ENCODE results near the gene CDKN1A.
"Not testable (repeated sequence)": the region's sequence is repeated elsewhere in the genome, so short reads cannot be mapped to it uniquely, and the experiment has no call there.

CDKN1A gene

GRCh38 chr6:36699348-36699747, 20.8 kb downstream of the CDKN1A start:
- no peak for DNase-seq

- no peak for DNase-seq
Measured at GRCh38 chr6:36700071-36700812, 21.7 kb downstream of the CDKN1A start.

DNA sequence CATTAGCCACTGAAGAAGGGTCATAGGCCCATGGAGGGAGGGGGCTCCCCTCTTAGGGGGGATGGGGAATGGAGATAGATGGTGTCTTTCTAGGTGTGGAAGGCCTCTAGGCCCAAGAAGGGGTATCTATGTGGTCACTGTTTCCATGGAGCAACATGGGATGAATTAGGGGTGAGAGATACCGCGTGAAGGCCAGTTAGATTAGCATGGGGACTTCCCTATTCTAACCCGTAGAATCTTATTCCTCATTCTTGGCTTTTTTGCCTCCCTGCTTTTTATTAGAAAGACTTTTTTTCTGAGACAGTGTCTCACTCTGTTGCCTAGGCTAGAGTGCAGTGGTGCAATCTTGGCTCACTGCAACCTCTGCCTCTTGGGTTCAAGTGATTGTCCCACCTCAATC, 22.3 kb downstream of the CDKN1A start:
- no peak for DNase-seq

DNA sequence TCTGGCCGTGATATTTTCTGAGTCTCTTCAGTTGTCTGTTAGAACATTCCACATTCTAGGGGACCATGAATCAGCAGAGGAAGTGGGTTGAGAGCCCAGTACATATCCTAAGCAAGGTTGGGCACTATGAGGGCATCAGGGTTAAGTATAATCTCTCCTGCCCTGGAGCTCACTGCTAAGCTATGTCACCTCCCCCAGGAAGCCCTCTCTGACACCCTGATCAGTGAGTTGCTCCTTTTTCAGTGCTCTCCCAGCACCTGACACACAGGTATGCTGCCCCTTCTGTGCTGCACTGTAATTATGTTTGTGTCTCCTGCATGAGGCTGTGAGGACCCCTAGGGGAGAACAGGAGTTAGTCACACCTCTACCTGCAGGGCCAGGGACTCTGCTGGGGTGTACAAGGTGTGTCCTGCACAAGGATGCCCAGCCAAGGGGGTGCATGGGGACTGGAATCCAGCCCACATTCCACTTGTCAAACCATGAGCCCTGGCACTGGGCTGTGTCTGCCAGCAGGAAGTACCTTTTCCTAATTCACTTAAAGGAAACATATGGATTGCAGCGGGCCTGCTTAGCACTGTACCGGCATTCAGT, 23.0 kb downstream of the CDKN1A start:
- DNase-seq, result peak; percentile 5

- DNase-seq, result no peak
Measured at GRCh38 chr6:36702656-36703055, 24.1 kb downstream of the CDKN1A start.

DNA sequence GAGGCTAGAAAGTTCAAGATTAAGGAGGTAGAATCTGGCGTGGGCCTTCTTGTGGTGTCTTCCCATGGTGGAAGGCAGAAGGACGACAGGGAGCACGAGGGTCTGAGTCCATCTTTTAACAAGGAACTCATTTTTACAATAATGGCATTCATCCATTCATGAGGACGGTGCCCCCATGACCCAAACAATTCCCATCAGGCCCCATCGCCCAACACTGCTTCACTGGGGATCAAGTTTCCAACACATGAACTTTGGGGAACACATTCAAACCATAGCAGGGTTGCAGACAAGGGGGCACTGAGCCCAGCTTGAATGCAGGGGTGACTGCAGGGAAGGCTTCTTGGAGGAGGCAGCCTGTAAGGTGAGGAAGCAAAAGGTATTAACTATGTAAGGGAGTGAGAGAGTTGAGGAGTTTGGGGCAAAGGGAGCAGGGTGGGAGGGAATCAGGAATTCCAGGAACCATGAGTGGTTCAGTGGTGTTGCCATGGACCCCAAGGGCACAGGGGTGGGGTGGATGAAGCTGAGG, 24.6 kb downstream of the CDKN1A start:
- no peak for DNase-seq

DNA sequence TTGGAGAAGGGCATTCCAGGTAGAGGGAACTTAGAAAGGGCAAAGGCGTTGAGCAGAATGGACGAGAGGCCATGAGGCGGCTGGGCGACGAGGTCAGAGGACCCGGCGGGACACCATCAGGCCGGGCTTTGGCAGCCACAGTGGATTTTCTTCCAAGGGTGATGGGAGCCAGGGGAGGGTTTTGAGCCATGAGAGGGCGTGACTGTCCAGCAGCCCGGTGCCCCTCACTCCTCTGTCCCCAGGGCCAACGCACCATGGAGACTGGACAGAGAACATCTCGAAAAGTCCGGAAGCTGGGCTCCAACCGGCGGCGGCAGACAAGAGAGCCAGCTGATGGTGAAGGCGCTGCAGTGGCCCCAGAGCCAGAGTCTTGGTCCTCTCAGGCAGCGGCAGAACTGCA, 25.5 kb downstream of the CDKN1A start:
- DNase-seq, result no peak

DNA sequence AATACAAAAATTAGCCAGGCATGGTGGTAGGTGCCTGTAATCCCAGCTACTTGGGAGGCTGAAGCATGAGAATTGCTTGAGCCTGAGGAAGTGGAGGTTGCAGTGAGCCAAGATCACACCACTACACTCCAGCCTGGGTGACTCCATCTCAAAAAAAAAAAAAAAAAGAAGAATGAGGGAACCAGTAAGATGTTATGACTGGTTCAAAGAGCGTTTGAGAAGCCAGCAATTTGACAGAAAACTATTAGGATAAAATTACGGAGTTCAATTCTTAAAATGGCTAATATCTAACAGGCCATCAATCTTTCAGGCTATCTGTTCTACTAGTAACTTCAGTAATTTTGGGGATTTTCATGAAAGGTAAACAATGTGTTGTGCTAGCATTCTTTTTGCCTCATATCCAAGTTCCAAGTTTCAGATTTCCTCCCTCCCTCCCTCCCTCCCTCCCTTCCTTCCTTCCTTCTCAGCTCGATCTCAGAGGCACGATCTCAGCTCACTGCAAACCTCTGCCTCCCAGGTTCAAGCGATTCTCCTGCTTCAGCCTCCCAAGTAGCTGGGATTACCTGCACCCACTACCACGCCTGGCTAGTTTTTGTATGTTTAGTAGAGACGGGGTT, 26.6 kb downstream of the CDKN1A start:
- not testable (repeated sequence) for DNase-seq

GRCh38 chr6:36706339-36706738, 27.8 kb downstream of the CDKN1A start:
- DNase-seq, result no peak

- DNase-seq, result no peak
Measured at GRCh38 chr6:36712816-36713215, 34.3 kb downstream of the CDKN1A start.

DNA sequence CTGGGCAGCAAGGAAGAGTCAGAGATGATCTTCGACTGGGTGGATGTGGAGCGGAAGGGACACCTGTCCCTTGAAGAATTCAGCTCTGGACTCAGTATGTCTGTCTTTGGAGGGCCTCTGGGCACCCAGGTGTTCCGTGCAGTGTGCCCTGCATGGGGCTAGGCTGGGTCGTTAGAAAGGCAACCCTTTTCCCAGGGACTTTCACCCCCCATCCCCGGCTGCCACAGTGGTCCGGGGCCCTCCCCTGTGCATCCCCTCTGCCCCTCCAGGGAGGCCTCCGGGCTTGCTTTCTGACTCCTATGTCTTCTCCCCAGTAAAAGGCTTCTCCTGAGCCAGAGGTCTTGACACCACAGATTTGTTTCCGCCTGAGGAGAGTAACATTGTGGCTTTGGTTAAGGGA, 35.3 kb downstream of the CDKN1A start:
- no peak for DNase-seq

DNA sequence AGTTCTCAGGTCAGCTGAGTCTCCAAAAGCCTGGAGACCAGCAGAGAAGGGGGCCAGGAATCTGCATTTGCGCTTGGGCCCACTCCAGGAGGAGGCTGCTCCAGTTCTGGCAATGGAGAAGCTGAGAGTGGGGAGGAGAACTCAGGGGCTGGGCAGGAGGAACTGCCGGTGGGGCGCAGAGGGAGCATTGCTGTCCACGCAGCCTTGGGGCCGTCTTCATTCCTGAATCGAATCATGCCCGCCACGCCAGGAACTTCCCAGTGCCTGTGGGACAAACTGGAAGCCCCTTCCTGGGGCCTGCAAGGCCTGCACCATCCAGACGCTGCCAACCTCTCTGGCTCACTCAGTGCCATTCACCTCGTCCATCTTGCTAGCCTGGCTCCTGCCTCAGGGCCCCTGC, 36.0 kb downstream of the CDKN1A start:
- no peak for DNase-seq

DNA sequence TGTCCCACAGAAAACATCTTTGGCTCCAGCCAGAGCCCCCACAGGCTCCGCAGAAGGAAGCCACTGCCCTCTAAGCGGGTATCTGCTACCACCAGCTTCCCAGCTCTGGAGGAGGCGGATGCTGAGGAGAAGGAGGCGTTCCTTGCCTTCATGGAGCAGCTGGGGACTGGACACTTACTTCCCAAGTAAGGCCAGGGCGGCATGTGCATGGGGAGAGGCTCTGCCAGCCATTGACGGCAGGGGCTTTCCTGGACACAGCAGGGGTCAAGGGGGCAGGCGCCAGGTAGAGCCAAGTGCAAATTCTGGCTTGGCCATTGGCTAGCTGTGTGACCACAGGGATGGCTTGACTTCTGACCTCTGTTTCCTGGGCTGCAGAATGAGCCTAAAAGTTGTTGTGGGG, 37.0 kb downstream of the CDKN1A start:
- DNase-seq, result no peak

DNA sequence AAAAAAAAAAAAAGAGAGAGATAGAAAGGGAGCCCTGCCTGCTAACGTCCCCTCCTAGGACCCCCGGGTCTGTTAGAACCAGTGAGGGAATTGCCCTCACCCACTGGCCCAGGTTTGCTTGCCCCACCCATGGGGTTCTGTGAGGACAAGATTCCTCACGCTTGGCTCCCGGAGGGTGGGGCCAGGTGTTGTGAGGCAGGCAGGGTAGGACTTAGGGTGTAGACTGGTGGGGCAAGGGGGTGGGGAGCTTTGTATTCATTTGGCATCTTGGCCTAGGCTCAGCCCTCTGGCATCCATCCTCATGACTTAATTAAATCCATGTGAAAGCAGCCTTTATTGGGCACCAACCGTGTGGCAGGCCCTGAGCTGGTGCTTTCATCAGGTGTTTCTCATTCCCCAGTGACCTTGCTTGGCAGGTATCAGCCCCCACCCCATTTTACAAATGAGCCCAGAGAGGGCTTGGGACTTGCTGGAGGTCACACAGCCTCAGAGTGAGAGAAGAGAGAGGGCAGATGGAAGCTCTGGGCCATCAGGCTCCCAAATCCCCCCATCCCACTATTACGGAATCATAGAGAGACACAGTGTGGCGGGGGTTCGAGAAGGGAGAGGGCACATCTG, 38.1 kb downstream of the CDKN1A start:
- DNase-seq, result no peak

GRCh38 chr6:36717231-36717825, 38.8 kb downstream of the CDKN1A start:
- DNase-seq, result no peak

DNA sequence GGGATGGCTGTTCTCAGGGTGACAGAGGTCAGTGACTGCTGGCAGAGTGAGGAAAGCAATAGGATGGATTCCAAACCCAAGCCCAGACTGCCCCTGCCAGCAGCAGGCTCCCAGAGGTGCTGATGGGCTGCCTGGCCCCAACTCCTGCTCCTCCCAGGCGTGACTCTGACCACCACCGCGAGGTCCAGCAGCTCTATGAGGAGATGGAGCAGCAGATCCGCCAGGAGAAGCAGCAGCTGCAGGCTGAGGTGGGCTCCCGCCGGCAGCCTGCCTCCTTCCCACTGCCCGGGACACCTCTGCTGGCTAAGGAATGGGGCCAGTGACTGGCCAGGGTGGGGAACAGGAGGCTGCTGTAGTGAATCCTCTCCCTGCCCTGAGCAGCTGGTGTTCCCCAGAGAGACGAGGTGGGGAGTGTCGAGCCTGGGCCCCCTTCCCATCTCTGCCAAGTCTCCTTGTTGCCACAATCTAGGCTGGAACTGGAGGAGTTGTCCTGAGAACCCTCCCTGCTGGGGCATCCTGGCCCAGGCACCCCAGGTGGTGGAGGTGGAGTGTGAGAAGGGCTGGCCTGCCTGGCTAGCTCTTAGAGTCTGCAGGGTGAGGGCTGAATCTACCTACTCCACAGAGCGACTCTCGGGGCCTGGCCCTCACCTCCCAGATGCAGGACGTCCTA, 39.5 kb downstream of the CDKN1A start:
- DNase-seq, result no peak

GRCh38 chr6:36718560-36718959, 40.0 kb downstream of the CDKN1A start:
- DNase-seq, result no peak

GRCh38 chr6:36719126-36719525, 40.6 kb downstream of the CDKN1A start:
- no peak for DNase-seq

GRCh38 chr6:36720251-36721141, 42.0 kb downstream of the CDKN1A start:
- no peak for DNase-seq

GRCh38 chr6:36721369-36722140, 43.0 kb downstream of the CDKN1A start:
- DNase-seq, result no peak

DNA sequence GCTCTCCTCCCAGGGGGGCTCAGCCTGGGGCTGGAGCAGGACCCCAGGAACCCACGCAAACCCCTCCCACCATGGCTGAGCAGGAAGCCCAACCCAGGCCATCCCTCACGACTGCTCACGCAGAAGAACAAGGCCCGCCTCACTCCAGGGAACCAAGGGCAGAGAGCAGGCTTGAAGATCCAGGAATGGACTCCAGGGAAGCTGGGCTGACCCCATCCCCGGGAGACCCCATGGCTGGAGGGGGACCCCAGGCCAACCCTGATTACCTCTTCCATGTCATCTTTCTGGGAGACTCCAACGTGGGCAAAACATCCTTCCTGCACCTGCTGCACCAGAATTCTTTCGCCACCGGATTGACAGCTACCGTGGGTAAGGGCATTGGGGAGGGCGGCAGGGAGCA, 43.9 kb downstream of the CDKN1A start:
- no peak for DNase-seq

Data from NCI-H1105 treated with DMSO at 0.1 percent for 48 hours (cell line).